PFSK-1 (cell line): ENCODE results near the gene LYPLA2.

Experiments used
- POLR2AphosphoS5 ChIP-seq: IDR thresholded peaks from 2 replicates; pipeline ENCODE4 v1.6.1; 2012; ENCODE audit warnings: low read depth, mild to moderate bottlenecking, control low read depth, low read length, moderate library complexity
- SIN3A ChIP-seq: IDR thresholded peaks from 2 replicates; pipeline ENCODE4 v1.6.1; 2012; ENCODE audit warnings: mild to moderate bottlenecking, low read length, moderate library complexity, borderline replicate concordance; ENCODE audit not compliant: insufficient read depth
- TF ChIP-seq, protein P1 (sequence below), 2 experiments: IDR thresholded peaks; 2 replicates each; pipeline versions ENCODE4 v1.6.1 to v1.8.0; 2011 to 2012; ENCODE audit warnings: low read depth in 2 of 2, low read length in 2 of 2, control low read depth in 1 of 2, inconsistent platforms in 1 of 2, mild to moderate bottlenecking in 1 of 2, moderate library complexity in 1 of 2; ENCODE audit not compliant: insufficient read depth in 1 of 2

- TF ChIP-seq, protein P1, sequence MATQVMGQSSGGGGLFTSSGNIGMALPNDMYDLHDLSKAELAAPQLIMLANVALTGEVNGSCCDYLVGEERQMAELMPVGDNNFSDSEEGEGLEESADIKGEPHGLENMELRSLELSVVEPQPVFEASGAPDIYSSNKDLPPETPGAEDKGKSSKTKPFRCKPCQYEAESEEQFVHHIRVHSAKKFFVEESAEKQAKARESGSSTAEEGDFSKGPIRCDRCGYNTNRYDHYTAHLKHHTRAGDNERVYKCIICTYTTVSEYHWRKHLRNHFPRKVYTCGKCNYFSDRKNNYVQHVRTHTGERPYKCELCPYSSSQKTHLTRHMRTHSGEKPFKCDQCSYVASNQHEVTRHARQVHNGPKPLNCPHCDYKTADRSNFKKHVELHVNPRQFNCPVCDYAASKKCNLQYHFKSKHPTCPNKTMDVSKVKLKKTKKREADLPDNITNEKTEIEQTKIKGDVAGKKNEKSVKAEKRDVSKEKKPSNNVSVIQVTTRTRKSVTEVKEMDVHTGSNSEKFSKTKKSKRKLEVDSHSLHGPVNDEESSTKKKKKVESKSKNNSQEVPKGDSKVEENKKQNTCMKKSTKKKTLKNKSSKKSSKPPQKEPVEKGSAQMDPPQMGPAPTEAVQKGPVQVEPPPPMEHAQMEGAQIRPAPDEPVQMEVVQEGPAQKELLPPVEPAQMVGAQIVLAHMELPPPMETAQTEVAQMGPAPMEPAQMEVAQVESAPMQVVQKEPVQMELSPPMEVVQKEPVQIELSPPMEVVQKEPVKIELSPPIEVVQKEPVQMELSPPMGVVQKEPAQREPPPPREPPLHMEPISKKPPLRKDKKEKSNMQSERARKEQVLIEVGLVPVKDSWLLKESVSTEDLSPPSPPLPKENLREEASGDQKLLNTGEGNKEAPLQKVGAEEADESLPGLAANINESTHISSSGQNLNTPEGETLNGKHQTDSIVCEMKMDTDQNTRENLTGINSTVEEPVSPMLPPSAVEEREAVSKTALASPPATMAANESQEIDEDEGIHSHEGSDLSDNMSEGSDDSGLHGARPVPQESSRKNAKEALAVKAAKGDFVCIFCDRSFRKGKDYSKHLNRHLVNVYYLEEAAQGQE (IDR thresholded peaks at IDR 0.05; ENCODE audit: insufficient read depth in 1 of 2, low read depth in 2 of 2, low read length in 2 of 2): no peak
- TF ChIP-seq SIN3A (no peak), POLR2AphosphoS5 (no peak)
Observed at GRCh38 chr1:23793861-23794731, 3.2 kb downstream of the LYPLA2 start.
